Mesendoderm (in vitro differentiated cells): Measurements from ENCODE around the gene PDIA5.

Experiments
- DNase-seq: peaks from one replicate; pipeline ENCODE4 v3.0.0; 2013
- H2AK5ac ChIP-seq: 2 replicates; pipeline ENCODE4 v1.6.1; 2013; ENCODE audit warnings: low read length, inconsistent platforms
- H2BK120ac ChIP-seq: 2 replicates; pipeline ENCODE4 v1.6.1; 2013; ENCODE audit warnings: low read depth, mild to moderate bottlenecking, low read length, moderate library complexity, mixed read lengths
- H2BK15ac ChIP-seq: replicated peaks from 2 replicates; pipeline ENCODE4 v1.6.1; 2013; ENCODE audit warnings: low read depth, mild to moderate bottlenecking, moderate library complexity
- H2BK5ac ChIP-seq: 2 replicates; pipeline ENCODE4 v1.6.1; 2013; ENCODE audit warnings: low read length, inconsistent platforms
- H3K18ac ChIP-seq: 2 replicates; pipeline ENCODE4 v1.6.1; 2013; ENCODE audit warnings: mild to moderate bottlenecking, low read length, mixed read lengths
- H3K23ac ChIP-seq: one replicate; pipeline ENCODE4 v1.6.1; 2013; ENCODE audit warnings: low read length
- H3K27ac ChIP-seq: 2 replicates; pipeline ENCODE4 v1.5.1; 2013; ENCODE audit warnings: low read depth, mild to moderate bottlenecking, inconsistent platforms, low read length, moderate library complexity
- H3K27me3 ChIP-seq: 2 replicates; pipeline ENCODE4 v1.6.1; 2013; ENCODE audit warnings: low read length, control low read depth, mild to moderate bottlenecking, inconsistent platforms; ENCODE audit not compliant: insufficient read depth, poor library complexity
- H3K36me3 ChIP-seq: 2 replicates; pipeline ENCODE4 v1.6.1; 2013; ENCODE audit warnings: low read length, inconsistent platforms; ENCODE audit not compliant: control insufficient read depth, insufficient read depth
- H3K4ac ChIP-seq: one replicate; pipeline ENCODE4 v1.6.1; 2013; ENCODE audit warnings: low read depth, mild to moderate bottlenecking, low read length, moderate library complexity
- H3K4me1 ChIP-seq: 2 replicates; pipeline ENCODE4 v1.6.1; 2013; ENCODE audit warnings: low read depth, low read length, inconsistent platforms; ENCODE audit not compliant: control insufficient read depth
- H3K4me2 ChIP-seq: 2 replicates; pipeline ENCODE4 v1.6.1; 2013; ENCODE audit warnings: low read length
- H3K4me3 ChIP-seq: 2 replicates; pipeline ENCODE4 v1.5.1; 2013; ENCODE audit warnings: mild to moderate bottlenecking, low read length
- H3K56ac ChIP-seq: one replicate; pipeline ENCODE4 v1.6.1; 2013; ENCODE audit warnings: low read length
- H3K79me1 ChIP-seq: 2 replicates; pipeline ENCODE4 v1.6.1; 2013; ENCODE audit warnings: low read length, inconsistent platforms
- H3K79me2 ChIP-seq: 2 replicates; pipeline ENCODE4 v1.6.1; 2013; ENCODE audit warnings: mild to moderate bottlenecking, low read length; ENCODE audit not compliant: control insufficient read depth, insufficient read depth
- H3K9ac ChIP-seq: 2 replicates; pipeline ENCODE4 v1.6.1; 2013; ENCODE audit warnings: low read length, inconsistent platforms
- H4K5ac ChIP-seq: one replicate; pipeline ENCODE4 v1.6.1; 2013; ENCODE audit warnings: low read length
- H4K8ac ChIP-seq: one replicate; pipeline ENCODE4 v1.6.1; 2013; ENCODE audit warnings: low read depth, mild to moderate bottlenecking, control low read depth, low read length, moderate library complexity
- WGBS: extraction: QIAGEN DNeasy Blood & Tissue Kit; methylation state at CpG from one replicate; pipeline ENCODE4 v1.1.7; 2013; ENCODE audit warnings: low lambda C conversion rate, missing lambda C conversion rate; ENCODE audit not compliant: insufficient coverage; ENCODE audit errors: extremely low coverage; 5-methylcytosine and 5-hydroxymethylcytosine counted together

The PDIA5 gene

DNA sequence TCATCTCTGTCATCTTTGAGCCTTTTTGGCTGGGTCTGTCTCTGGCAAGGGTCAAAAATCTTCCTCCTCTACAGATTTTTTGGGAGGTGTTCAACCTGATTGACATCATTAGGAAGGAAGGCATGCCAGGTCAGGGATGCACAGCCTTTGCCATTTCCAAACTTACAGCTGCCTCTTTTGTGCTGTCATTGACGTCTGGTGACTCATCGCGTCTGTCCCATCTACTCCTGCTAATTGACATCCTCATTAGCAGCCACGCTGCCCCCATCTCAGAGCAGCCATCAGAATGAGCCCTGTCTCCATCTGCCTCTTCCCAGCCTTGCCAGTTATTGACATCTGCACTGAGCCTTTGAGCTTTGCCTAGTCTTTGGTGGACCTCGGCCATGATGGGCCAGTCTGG, 53.0 kb downstream of the PDIA5 start:
- no peak overlapping the region for H2BK5ac ChIP-seq
- H3K27ac ChIP-seq: no peak overlapping the region
- no peak overlapping the region for H4K5ac ChIP-seq
- H3K56ac ChIP-seq: no peak overlapping the region
- H3K23ac ChIP-seq: no peak overlapping the region
- H3K9ac ChIP-seq: no peak overlapping the region
- H3K36me3 ChIP-seq: peaks cover 16% of the 10 kb centered on the region
- no peak overlapping the region for H2AK5ac ChIP-seq
- no peaks in the 10 kb centered on the region for H3K79me1 ChIP-seq
- H3K4ac ChIP-seq: no peak overlapping the region
- no peaks in the 10 kb centered on the region for H3K79me2 ChIP-seq
- H2BK120ac ChIP-seq: no peak overlapping the region
- DNase-seq: no peak
- WGBS: no CpG with 5 or more reads among the region's 5 CpGs
- H2BK15ac ChIP-seq: no peak overlapping the region
- H3K4me1 ChIP-seq: peaks cover 7% of the 10 kb centered on the region
- H3K18ac ChIP-seq: no peak overlapping the region
- no peaks in the 10 kb centered on the region for H3K27me3 ChIP-seq
- no peak overlapping the region for H4K8ac ChIP-seq
- no peak overlapping the region for H3K4me2 ChIP-seq
- no peak overlapping the region for H3K4me3 ChIP-seq

DNA sequence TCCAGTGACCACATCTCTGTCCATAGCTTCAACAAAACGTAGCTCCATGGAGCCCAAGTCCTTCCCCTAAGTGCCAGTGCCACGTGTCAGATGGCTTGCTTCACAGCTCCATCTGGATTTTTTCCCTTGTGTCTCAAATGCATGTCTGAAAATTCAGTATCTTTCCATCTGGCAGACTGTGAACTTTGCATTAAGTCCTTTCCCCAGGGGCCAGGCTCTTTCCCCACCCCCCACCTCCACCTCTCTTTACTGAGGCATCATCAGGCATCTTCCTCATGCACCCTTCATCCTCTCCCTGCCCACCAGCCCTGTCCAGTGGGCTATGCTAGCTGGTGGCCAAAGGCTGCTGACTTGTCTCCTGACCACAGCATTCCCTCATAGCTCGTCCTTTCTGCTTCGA, 53.7 kb downstream of the PDIA5 start:
- Histone ChIP-seq H3K4me3 (no peak overlapping the region), H3K9ac (no peak overlapping the region), H3K4me2 (no peak overlapping the region), H4K5ac (no peak overlapping the region), H3K79me1 (no peaks in the 10 kb centered on the region), H3K23ac (no peak overlapping the region), H3K4ac (no peak overlapping the region), H2BK5ac (no peak overlapping the region), H3K27ac (no peak overlapping the region), H3K79me2 (no peaks in the 10 kb centered on the region), H3K56ac (no peak overlapping the region), H3K4me1 (peaks cover 7% of the 10 kb centered on the region), H2BK15ac (no peak overlapping the region), H3K18ac (no peak overlapping the region), H2BK120ac (no peak overlapping the region), H3K36me3 (peaks cover 16% of the 10 kb centered on the region), H3K27me3 (no peaks in the 10 kb centered on the region), H4K8ac (no peak overlapping the region), H2AK5ac (no peak overlapping the region)
- no CpG with 5 or more reads among the region's 4 CpGs for WGBS
- DNase-seq: no peak

DNA sequence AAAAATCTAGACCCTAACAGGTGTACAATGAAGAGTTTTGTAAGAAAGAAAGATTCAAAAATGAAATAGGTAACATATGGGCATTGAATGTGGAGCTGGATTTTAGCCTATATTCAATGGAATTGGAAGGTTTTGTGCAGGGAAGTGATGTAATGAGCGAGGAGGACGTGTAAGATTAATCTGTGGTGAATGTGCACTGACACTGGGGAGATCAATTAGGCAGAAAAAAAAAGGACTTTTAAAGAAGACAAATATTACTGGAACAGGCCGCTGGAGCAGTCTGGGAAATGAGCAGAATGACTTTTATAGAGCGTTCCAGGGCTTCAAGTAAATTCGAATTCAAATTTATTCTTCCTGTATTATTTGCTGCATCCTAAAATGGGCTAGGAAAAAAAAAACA, 55.2 kb downstream of the PDIA5 start:
- no peak overlapping the region for H2BK120ac ChIP-seq
- no peaks in the 10 kb centered on the region for H3K27me3 ChIP-seq
- H3K4ac ChIP-seq: no peak overlapping the region
- H4K5ac ChIP-seq: no peak overlapping the region
- no peak overlapping the region for H3K27ac ChIP-seq
- H3K23ac ChIP-seq: no peak overlapping the region
- no peaks in the 10 kb centered on the region for H3K79me1 ChIP-seq
- no peak overlapping the region for H3K4me2 ChIP-seq
- 100% methylated on average over 2 of the region's 5 CpGs for WGBS
- peaks cover 7% of the 10 kb centered on the region for H3K4me1 ChIP-seq
- H2BK15ac ChIP-seq: no peak overlapping the region
- no peak for DNase-seq
- H3K9ac ChIP-seq: no peak overlapping the region
- no peak overlapping the region for H2AK5ac ChIP-seq
- peaks cover 15% of the 10 kb centered on the region for H3K36me3 ChIP-seq
- no peaks in the 10 kb centered on the region for H3K79me2 ChIP-seq
- no peak overlapping the region for H2BK5ac ChIP-seq
- H3K4me3 ChIP-seq: no peak overlapping the region
- H3K18ac ChIP-seq: no peak overlapping the region
- H3K56ac ChIP-seq: no peak overlapping the region
- H4K8ac ChIP-seq: no peak overlapping the region

GRCh38 chr3:123122525-123123315, 55.9 kb downstream of the PDIA5 start:
- no peak for DNase-seq
- no peak overlapping the region for H3K4me2 ChIP-seq
- no peak overlapping the region for H3K4ac ChIP-seq
- H3K56ac ChIP-seq: no peak overlapping the region
- no peak overlapping the region for H3K9ac ChIP-seq
- WGBS: no CpG with 5 or more reads among the region's 8 CpGs
- no peak overlapping the region for H2BK120ac ChIP-seq
- no peak overlapping the region for H4K8ac ChIP-seq
- H2AK5ac ChIP-seq: no peak overlapping the region
- H3K79me2 ChIP-seq: no peaks in the 10 kb centered on the region
- H3K79me1 ChIP-seq: no peaks in the 10 kb centered on the region
- H3K18ac ChIP-seq: no peak overlapping the region
- H3K4me3 ChIP-seq: no peak overlapping the region
- peaks cover 7% of the 10 kb centered on the region for H3K4me1 ChIP-seq
- H4K5ac ChIP-seq: no peak overlapping the region
- peaks cover 15% of the 10 kb centered on the region for H3K36me3 ChIP-seq
- no peaks in the 10 kb centered on the region for H3K27me3 ChIP-seq
- no peak overlapping the region for H3K23ac ChIP-seq
- H3K27ac ChIP-seq: no peak overlapping the region
- H2BK5ac ChIP-seq: no peak overlapping the region
- no peak overlapping the region for H2BK15ac ChIP-seq

GRCh38 chr3:123123716-123124616, 57.1 kb downstream of the PDIA5 start:
- no peak overlapping the region for H4K8ac ChIP-seq
- no peak overlapping the region for H2BK15ac ChIP-seq
- H4K5ac ChIP-seq: no peak overlapping the region
- H3K27ac ChIP-seq: no peak overlapping the region
- no peak overlapping the region for H2BK5ac ChIP-seq
- no peak for DNase-seq
- H3K23ac ChIP-seq: no peak overlapping the region
- no peak overlapping the region for H3K9ac ChIP-seq
- H2BK120ac ChIP-seq: no peak overlapping the region
- H3K4me2 ChIP-seq: no peak overlapping the region
- no peak overlapping the region for H3K4ac ChIP-seq
- WGBS: no CpG with 5 or more reads among the region's 24 CpGs
- no peaks in the 10 kb centered on the region for H3K79me1 ChIP-seq
- no peaks in the 10 kb centered on the region for H3K27me3 ChIP-seq
- peaks cover 17% of the 10 kb centered on the region for H3K36me3 ChIP-seq
- H3K56ac ChIP-seq: no peak overlapping the region
- no peak overlapping the region for H3K4me3 ChIP-seq
- H3K18ac ChIP-seq: no peak overlapping the region
- H3K4me1 ChIP-seq: peaks cover 7% of the 10 kb centered on the region
- no peak overlapping the region for H2AK5ac ChIP-seq
- H3K79me2 ChIP-seq: no peaks in the 10 kb centered on the region
